ENCODE measurements around the gene TMTC2. TPM values are rescaled to one million over a fixed set of nuclear protein-coding genes. Genes with fewer than 3 reads are reported as not detected.

TMTC2 gene
- polyA plus RNA-seq, 6 donors from 2014 or later, result 0.13 to 0.49 (median 0.17) TPM; not detected in 3

DNA sequence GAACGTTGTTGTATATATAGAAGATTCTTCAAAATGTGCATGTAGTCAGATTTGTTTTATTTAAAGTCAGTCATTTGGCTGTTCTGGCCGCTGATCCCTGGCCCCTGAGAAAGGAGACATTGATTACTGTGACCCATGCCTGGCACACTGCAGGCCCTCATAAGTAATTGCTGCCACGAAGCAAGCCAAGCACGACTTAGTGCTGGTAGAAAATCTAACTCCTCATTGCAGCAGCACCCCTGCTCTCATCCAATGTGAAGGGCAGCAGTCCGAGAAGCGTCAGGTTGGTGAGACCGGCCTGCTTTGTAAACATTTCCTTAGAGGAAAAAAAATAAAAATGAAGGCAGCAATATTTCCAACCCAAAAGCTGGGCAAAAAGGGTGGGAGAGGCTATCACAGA lies 22.8 kb upstream of the TMTC2 start:
- peaks cover 7 to 28% (median 14%) of the 10 kb centered on the region in 3 donors for H3K27me3 Mint-ChIP-seq
- H3K4me3 Mint-ChIP-seq, result no peak overlapping the region
- no peak overlapping the region for H3K27ac Mint-ChIP-seq
- H3K36me3 Mint-ChIP-seq, result no peaks in the 10 kb centered on the region
- H3K4me1 Mint-ChIP-seq, result no peaks in the 10 kb centered on the region
- peaks cover 0 to 5% (median under 1%) of the 10 kb centered on the region in 7 donors for H3K9me3 Mint-ChIP-seq
- DNase-seq (no peak), ATAC-seq (ENCODE audit: low read depth in 2 of 2) (no peak)

DNA sequence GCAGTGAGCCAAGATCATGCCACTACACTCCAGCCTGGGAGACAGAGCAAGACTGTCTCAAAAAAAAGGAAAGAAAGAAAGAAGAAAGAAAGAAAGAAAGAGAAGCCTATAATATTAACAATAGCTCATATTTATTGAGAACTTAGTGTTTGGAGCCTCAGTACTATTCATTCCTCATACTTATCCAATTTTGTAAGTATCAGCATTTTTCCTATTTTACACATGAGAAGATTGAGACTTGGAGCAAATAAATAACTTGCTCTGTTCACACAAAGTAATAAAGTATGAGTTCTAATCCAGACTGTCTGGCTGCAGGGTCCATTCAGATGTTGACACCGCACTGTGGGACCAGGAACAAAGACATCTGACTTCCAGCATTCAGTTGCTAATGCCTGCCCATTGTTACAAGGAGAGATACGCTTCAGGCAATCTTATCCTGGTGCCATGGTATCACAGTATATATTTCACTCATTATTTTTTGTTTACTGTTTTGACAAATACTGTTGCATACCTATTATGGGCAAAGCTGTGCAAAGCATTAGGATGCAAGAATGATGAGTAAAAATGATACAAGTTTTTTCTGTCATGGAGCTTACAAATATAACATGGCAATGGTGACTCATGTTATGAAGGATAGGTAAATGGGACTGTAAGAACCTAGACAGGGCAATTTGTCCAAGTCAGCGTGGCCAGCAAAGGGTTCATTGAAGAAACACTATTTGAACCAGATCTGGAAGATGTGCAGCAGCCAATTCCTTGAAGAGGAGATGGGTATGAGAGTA lies 21.4 kb upstream of the TMTC2 start:
- Mint-ChIP-seq H3K27me3 (peaks cover 10 to 31% (median 14%) of the 10 kb centered on the region in 3 donors), H3K27ac (peak overlapping the region in 1 of 6 donors; percentile 49), H3K9me3 (peaks cover 0 to 4% (median 0%) of the 10 kb centered on the region in 7 donors), H3K36me3 (no peaks in the 10 kb centered on the region), H3K4me3 (no peak overlapping the region), H3K4me1 (no peaks in the 10 kb centered on the region)
- DNase-seq, result no peak
- no peak for ATAC-seq (ENCODE audit: low read depth in 2 of 2)

DNA sequence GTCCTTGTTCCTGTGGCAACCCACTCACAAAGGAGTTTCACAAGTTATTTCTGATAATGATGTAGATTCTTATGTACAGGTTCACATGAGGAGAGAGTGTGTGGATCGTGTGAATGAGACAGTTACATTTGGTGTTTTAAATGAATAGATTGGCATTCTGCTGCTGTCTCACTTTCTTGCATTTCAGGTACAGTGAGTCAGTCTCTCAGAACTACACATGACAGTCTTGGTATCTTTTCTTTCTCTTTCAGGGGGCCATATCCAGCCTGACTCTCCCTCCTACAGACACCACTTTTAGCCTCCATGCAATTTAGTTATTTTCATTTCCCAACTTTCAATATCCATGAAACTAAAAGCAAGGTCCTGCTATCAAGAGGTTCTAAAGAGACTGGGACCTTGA lies 19.9 kb upstream of the TMTC2 start:
- ATAC-seq (ENCODE audit: low read depth in 2 of 2) (no peak), DNase-seq (no peak)
- Mint-ChIP-seq H3K36me3 (no peaks in the 10 kb centered on the region), H3K4me3 (no peak overlapping the region), H3K27ac (no peak overlapping the region), H3K27me3 (peaks cover 10 to 36% (median 14%) of the 10 kb centered on the region in 3 donors), H3K9me3 (peaks cover 0 to 8% (median 0%) of the 10 kb centered on the region in 7 donors), H3K4me1 (no peaks in the 10 kb centered on the region)

DNA sequence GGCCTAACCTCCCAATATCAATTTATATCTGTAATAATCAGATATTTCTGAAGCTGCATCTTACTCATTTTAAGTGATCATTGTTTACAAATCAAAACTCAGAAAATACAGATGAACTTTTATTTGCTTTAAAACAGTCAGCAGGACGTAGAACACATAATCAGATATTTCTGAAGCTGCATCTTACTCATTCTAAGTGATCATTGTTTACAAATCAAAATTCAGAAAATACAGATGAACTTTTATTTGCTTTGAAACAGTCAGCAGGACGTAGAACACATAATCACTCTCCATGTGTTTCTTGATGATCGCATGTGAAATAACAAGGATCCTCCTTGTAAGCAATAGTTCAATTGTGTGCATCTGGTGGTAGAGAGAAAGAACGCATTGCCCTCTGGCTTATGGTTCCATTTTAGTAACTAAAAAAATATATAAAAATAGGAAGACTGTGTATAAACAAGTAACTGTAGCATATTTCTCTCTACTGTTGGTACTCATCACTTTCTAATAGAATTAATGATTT lies 15.0 kb upstream of the TMTC2 start:
- no peaks in the 10 kb centered on the region for H3K36me3 Mint-ChIP-seq
- H3K4me1 Mint-ChIP-seq, result peaks cover 0 to 4% (median 0%) of the 10 kb centered on the region in 3 donors
- no peak overlapping the region for H3K27ac Mint-ChIP-seq
- H3K4me3 Mint-ChIP-seq, result no peak overlapping the region
- DNase-seq, result no peak
- ATAC-seq (ENCODE audit: low read depth in 2 of 2), result no peak
- peaks cover 0 to 9% (median 0%) of the 10 kb centered on the region in 7 donors for H3K9me3 Mint-ChIP-seq
- H3K27me3 Mint-ChIP-seq, result peaks cover 13 to 16% (median 14%) of the 10 kb centered on the region in 3 donors

DNA sequence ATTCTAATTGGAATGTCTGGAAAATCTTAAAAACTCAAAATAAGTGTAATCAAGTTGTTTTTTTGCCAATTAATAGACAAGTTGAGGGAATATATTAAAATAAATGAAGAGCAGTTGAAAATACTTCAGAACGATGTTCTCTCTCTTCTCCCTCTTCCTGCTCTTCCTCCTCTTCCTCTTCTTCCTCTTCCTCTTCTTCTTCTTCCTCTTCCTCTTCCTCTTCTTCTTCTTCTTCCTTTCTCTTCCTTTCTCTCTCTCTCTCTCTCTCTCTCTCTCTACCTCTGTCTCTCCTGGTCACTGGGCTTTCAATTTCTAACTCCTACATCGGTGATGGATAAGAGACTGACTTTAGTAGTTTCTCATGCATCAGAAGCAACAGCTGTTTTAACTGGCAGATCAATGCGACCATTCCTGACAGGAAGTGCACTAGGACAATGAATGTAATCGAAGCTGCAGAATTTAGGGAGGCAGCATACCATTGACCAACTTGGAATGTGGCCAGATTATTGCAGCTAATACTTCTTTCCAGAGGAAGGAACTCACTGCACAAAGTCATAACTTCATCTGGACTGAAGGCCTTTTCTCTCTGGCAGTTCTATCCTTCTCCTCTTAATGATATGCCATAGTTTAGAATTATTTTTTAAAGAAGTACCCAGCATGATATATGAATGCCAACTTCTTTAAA lies 13.8 kb upstream of the TMTC2 start:
- H3K9me3 Mint-ChIP-seq, result peaks cover 0 to 9% (median 0%) of the 10 kb centered on the region in 7 donors
- H3K36me3 Mint-ChIP-seq, result no peaks in the 10 kb centered on the region
- H3K27me3 Mint-ChIP-seq, result peaks cover 13 to 16% (median 14%) of the 10 kb centered on the region in 3 donors
- H3K4me3 Mint-ChIP-seq, result no peak overlapping the region
- peaks cover 0 to 4% (median 0%) of the 10 kb centered on the region in 3 donors for H3K4me1 Mint-ChIP-seq
- no peak for ATAC-seq (ENCODE audit: low read depth in 2 of 2)
- H3K27ac Mint-ChIP-seq, result no peak overlapping the region
- no peak for DNase-seq

DNA sequence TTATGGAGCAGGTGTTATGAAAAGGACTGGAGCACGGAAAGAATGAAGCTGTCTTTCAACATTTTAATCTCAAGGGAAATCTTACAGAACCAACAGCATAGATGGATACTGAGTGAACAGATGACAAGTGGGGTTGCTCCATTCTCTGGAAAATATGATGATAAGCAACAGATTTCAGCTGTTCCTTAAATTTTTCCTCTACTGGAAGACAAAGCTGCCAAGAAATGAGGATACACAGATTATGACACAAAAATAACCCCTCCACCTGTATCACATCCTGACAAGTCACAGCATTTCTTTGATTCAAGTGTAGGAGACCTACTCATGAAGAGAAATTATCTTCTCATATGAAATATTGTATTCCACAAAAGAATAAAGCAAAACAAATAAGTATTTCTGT lies 13.0 kb upstream of the TMTC2 start:
- H3K36me3 Mint-ChIP-seq, result no peaks in the 10 kb centered on the region
- no peak overlapping the region for H3K27ac Mint-ChIP-seq
- peaks cover 10 to 12% (median 11%) of the 10 kb centered on the region in 3 donors for H3K27me3 Mint-ChIP-seq
- no peak for ATAC-seq (ENCODE audit: low read depth in 2 of 2)
- H3K4me1 Mint-ChIP-seq, result peaks cover 0 to 4% (median 0%) of the 10 kb centered on the region in 3 donors
- peaks cover 0 to 9% (median 0%) of the 10 kb centered on the region in 7 donors for H3K9me3 Mint-ChIP-seq
- DNase-seq, result no peak
- no peak overlapping the region for H3K4me3 Mint-ChIP-seq

DNA sequence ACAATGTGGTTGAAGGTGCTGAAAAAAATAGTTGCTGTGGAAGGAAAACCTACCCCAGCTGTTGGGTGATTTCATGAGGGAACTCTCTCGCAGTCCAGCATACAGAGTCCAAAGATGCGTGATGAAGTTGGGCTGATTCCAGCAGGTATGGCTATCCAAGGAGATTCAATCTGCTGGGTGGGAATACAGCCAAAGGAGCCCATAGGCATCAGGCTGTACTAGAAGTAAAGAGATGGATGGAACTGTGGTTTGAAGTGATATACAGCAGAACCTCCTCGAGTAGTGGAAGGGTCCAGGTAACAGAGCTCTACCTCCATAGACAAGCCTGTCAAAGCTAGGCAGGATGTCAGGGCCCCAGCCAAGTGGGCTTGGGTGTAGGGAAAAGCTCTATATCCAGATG lies 11.5 kb upstream of the TMTC2 start:
- Mint-ChIP-seq H3K4me1 (peaks cover 0 to 4% (median 0%) of the 10 kb centered on the region in 3 donors), H3K27ac (no peak overlapping the region), H3K4me3 (no peak overlapping the region), H3K27me3 (peaks cover 6 to 13% (median 13%) of the 10 kb centered on the region in 3 donors), H3K36me3 (no peaks in the 10 kb centered on the region), H3K9me3 (peaks cover 0 to 9% (median 0%) of the 10 kb centered on the region in 7 donors)
- DNase-seq (no peak), ATAC-seq (ENCODE audit: low read depth in 2 of 2) (no peak)

DNA sequence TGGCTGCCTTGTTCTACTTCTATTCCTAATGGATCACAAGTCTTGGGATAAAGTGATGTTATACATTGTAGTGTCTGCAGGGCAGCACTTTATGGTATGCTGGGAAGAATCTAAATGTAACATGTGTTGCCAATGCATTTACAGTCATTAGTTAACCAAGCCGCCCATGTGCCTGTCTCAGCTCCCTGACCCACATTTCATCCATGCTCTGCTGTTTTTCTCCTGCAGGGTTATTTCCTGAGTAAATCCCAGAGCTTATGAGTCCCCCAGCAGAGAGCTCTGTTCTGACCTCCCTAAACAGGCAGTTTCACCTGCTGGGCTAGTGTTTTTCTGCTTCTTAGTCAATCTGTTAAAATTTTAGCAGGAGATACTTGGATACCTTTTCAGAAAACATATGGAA lies 4.4 kb upstream of the TMTC2 start:
- no peaks in the 10 kb centered on the region for H3K36me3 Mint-ChIP-seq
- peaks cover 7 to 13% (median 11%) of the 10 kb centered on the region in 3 donors for H3K4me1 Mint-ChIP-seq
- H3K4me3 Mint-ChIP-seq, result peak overlapping the region in 1 of 8 donors; percentile 22
- H3K9me3 Mint-ChIP-seq, result no peaks in the 10 kb centered on the region
- peaks cover 7 to 17% (median 13%) of the 10 kb centered on the region in 3 donors for H3K27me3 Mint-ChIP-seq
- no peak for DNase-seq
- ATAC-seq (ENCODE audit: low read depth in 2 of 2), result no peak
- H3K27ac Mint-ChIP-seq, result no peak overlapping the region

DNA sequence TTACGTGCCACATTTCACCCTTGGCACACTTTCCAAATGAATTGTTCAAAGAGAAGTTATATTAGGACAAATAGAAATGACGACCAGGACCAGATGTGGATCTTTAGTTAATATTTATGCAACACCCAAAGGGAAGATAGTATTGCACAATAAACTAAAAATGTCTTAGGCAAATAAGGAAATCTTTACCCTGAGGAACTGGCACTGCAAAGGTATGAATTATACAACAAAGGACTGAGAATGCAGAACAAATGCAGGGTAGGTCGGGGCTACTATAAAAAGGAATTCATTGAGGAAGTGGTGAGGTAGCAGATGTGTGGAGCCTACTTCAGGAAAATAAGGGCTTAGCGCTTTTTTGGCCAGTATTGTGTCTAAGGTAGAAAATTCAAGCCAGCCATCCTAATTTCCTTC lies 3.9 kb upstream of the TMTC2 start:
- no peak for ATAC-seq (ENCODE audit: low read depth in 2 of 2)
- Mint-ChIP-seq H3K4me1 (peaks cover 13 to 18% (median 13%) of the 10 kb centered on the region in 3 donors), H3K4me3 (peak overlapping the region in 1 of 8 donors; percentile 22), H3K36me3 (no peaks in the 10 kb centered on the region), H3K27me3 (peaks cover 7 to 17% (median 13%) of the 10 kb centered on the region in 3 donors), H3K27ac (no peak overlapping the region), H3K9me3 (no peaks in the 10 kb centered on the region)
- DNase-seq, result no peak

DNA sequence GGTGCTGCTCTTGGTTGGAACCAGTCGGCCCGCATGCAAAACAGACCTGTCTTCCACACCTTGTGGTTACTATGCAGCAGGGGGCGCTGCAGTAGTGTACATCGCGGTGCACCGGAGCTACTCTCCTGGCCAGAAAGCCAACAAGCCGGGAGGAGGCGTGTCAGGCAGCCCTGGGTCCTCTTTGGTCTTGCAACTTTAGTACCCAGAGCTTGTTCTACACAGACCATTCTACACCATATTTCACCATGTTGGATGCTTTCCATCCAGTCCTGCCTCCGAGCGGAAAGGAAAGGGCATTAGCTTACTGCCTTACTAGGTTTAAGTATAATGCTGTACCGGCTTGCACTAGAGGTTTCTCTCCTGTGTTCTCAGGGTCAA lies 927 bp upstream of the TMTC2 start:
- Mint-ChIP-seq H3K27ac (peak overlapping the region; percentile 15 to 95 (median 85)), H3K36me3 (no peaks in the 10 kb centered on the region), H3K4me1 (peaks cover 18 to 24% (median 20%) of the 10 kb centered on the region in 3 donors), H3K27me3 (peaks cover 7 to 12% (median 7%) of the 10 kb centered on the region in 3 donors), H3K9me3 (no peaks in the 10 kb centered on the region), H3K4me3 (peak overlapping the region; percentile 89 to 98 (median 94))
- peak; percentile 83 for DNase-seq
- peak; percentile 63 to 69 for ATAC-seq (ENCODE audit: low read depth in 2 of 2)

DNA sequence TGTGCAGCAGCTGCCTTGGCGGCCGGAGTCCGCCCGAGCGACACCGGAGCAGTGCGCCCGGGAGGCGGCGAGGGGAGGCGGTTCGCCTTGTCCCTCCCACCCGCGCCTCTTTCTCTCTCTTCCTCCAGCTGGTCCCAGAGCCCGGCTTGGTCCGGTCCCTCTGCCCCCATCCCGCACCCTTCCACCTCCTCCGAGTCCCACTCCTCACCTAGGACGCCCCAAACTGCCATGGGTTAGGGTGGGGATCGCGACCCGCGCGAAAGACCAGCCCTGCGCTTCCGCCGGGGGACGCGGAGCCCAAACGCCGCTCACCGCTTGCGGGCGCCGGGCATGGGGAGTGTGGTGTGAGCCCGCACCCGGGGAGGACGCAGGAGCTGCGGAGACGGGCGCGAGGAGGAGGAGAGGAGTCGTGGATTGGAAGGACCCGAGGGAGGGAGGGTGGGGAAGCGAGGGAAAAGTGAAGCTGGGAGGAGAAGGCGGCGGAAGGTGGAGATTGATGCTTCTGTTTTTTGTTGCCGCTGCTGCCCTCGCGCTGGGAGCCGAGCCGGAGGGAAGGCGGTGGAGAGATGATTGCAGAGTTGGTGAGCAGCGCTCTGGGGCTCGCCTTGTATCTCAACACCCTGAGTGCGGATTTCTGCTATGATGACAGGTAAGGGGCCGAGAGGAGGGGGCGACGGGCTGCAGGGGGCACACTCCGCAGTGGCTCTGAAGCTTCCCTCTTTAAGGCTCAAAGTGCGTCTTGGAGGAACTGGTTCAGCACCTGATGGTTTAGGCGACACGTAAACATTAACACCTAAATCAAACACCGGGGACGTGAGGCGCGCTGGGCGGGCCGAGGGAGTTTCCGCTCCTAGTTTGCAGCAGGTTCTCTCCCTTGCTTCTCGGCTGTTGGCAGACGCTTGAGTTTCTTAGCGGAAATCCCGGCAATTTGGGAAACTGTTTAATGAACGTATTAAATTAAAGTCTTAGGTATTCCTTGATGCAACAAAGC lies 610 bp downstream of the TMTC2 start:
- Mint-ChIP-seq H3K9me3 (no peaks in the 10 kb centered on the region), H3K36me3 (no peaks in the 10 kb centered on the region), H3K4me3 (peak overlapping the region; percentile 89 to 98 (median 94)), H3K4me1 (peaks cover 18 to 24% (median 20%) of the 10 kb centered on the region in 3 donors), H3K27me3 (peaks cover 0 to 9% (median 7%) of the 10 kb centered on the region in 3 donors), H3K27ac (peak overlapping the region; percentile 56 to 95 (median 89))
- DNase-seq, result peak; percentile 41
- ATAC-seq (ENCODE audit: low read depth in 2 of 2), result peak; percentile 26 to 32

DNA sequence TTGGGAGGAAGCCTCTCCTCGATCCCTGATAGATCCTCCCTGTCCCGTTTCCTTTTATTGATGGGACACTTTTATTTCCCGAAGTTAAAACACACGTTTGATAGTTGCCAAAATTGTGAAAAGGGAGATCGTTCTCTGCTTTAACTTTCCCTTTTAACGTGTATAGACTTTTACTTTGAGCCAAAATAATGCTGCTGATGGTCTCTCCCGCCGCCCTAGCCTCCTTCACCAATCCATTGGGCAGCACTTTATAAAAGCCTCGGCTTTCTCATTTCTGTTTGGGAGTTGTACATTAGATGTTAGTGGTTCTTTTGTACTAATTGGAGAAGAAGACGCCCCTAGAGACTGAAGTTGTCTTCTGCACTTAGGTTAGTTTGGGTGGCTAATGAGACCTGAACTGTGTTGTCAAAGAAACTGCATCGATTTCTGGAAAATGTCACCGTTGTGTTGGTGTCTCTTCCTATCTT lies 1.4 kb downstream of the TMTC2 start:
- ATAC-seq (ENCODE audit: low read depth in 2 of 2), result no peak
- no peak for DNase-seq

More for the DNA sequence above, 1.4 kb downstream of the TMTC2 start:
- Mint-ChIP-seq H3K27ac (peak overlapping the region in 4 of 6 donors; percentile 67 to 93 (median 87)), H3K36me3 (no peaks in the 10 kb centered on the region), H3K27me3 (peaks cover 0 to 1% (median 1%) of the 10 kb centered on the region in 3 donors), H3K9me3 (no peaks in the 10 kb centered on the region), H3K4me3 (peak overlapping the region; percentile 89 to 98 (median 94)), H3K4me1 (peaks cover 18 to 24% (median 20%) of the 10 kb centered on the region in 3 donors)
